ENCODE results near the gene YAP1. TPM values are rescaled to one million over a fixed set of nuclear protein-coding genes. Genes with fewer than 3 reads are reported as not detected.
A peak's percentile ranks its signal among the peaks of the same experiment; 100 is the strongest.

Gene YAP1
- total RNA-seq, 2 donors from 2014 or later: 137 to 210 TPM

DNA sequence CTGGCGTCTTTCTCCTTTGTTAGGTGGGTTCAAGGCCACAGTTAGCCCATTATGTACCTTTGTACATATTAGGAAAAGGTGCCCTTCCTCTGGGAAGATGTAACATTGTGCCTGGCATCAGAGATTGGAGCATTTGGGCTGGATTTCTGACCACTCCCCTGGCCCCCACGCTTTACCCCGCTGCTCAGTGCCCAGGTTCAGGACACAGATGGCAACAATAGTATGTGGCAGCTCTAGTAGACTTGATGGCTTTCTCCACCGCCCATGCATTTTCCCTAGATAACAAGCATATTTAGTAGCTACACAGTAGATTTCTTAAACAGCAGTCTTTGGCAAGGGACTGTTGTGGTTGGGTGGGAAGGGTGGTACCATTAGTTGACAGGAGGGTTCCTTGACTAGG, 53.1 kb downstream of the YAP1 start:
- intact Hi-C loops (cut with DNase I): no loop called here
- no peaks in the 10 kb centered on the region for H3K4me1 ChIP-seq (replicated peaks)
- WGBS: 95% methylated on average over 4 of the region's 4 CpGs
- H3K36me3 ChIP-seq: no peaks in the 10 kb centered on the region
- no peak overlapping the region for H3K27ac ChIP-seq
- H3K9me3 ChIP-seq: no peaks in the 10 kb centered on the region
- no peak overlapping the region for H3K4me3 ChIP-seq
- DNase-seq (ENCODE audit: low spot score): no peak
- no peaks in the 10 kb centered on the region for H3K27me3 ChIP-seq (replicated peaks; ENCODE audit: insufficient read depth)
- no peak for TF ChIP-seq POLR2A (IDR thresholded peaks at IDR 0.05)
- no peak for TF ChIP-seq POLR2AphosphoS5 (IDR thresholded peaks at IDR 0.05)
- TF ChIP-seq CTCF (IDR thresholded peaks at IDR 0.05): no peak

GRCh38 chr11:102166175-102167064, 56.2 kb downstream of the YAP1 start:
- H3K4me1 ChIP-seq (replicated peaks): no peaks in the 10 kb centered on the region

DNA sequence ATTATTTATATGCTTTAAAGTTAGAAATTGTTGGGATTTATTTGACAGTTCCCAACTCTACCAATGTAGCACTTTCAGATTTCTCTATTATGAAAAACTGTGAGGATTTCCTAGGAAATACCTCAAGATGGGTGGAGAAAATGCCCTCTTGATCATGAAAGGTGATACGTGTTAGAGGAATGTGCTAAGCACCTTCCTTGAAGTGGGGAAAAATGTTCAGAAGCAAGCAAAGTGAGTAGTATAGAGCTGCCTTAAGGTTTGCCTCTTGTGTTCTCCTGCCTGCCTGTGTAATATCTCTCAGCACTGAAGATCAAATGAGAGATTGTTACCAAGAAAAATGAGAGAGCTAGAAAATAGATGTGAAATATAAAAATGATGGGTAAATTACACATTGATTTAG, 58.2 kb downstream of the YAP1 start:
- H3K4me1 ChIP-seq (replicated peaks): no peaks in the 10 kb centered on the region
- no peaks in the 10 kb centered on the region for H3K27me3 ChIP-seq (replicated peaks; ENCODE audit: insufficient read depth)
- H3K36me3 ChIP-seq: no peaks in the 10 kb centered on the region
- no peak for DNase-seq (ENCODE audit: low spot score)
- TF ChIP-seq CTCF (IDR thresholded peaks at IDR 0.05) (no peak), POLR2AphosphoS5 (IDR thresholded peaks at IDR 0.05) (no peak), POLR2A (IDR thresholded peaks at IDR 0.05) (no peak)
- 71% methylated on average over 1 of the region's 1 CpG for WGBS
- no peak overlapping the region for H3K4me3 ChIP-seq
- H3K9me3 ChIP-seq: no peaks in the 10 kb centered on the region
- no peak overlapping the region for H3K27ac ChIP-seq
- intact Hi-C loops (cut with DNase I): no loop called here

More at GRCh38 chr11:102166175-102167064, 56.2 kb downstream of the YAP1 start:
- no peak for DNase-seq (ENCODE audit: low spot score)
- intact Hi-C loops (cut with DNase I): no loop called here
- 45% methylated on average over 6 of the region's 6 CpGs for WGBS
- Histone ChIP-seq H3K36me3 (no peaks in the 10 kb centered on the region), H3K9me3 (no peaks in the 10 kb centered on the region), H3K4me3 (no peak overlapping the region), H3K27ac (no peak overlapping the region), H3K27me3 (replicated peaks; ENCODE audit: insufficient read depth) (no peaks in the 10 kb centered on the region)
- TF ChIP-seq POLR2A (IDR thresholded peaks at IDR 0.05) (no peak), POLR2AphosphoS5 (IDR thresholded peaks at IDR 0.05) (no peak), CTCF (IDR thresholded peaks at IDR 0.05) (no peak)

DNA sequence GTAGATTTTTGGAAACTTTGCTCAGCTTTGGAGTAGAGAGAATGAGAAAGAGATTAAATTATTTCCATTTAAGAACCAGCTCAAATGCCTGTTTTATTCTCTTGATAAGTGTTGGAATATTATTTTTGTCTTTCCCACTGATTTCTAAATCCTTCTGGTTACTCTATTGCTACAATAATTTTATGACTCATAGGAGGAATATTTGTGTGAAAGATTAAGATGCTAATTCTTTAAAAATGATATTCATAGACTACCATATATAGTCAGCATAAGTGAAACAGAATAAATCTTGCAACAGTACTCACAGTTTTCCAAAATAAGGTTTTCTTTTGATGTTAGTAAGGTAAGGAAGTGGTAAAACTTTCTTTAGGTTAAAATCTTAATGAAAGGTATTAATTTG, 60.9 kb downstream of the YAP1 start:
- H3K27ac ChIP-seq: peak overlapping the region; percentile 12 to 39
- no peak for DNase-seq (ENCODE audit: low spot score)
- intact Hi-C loops (cut with DNase I): no loop called here
- H3K4me1 ChIP-seq (replicated peaks): no peaks in the 10 kb centered on the region
- H3K4me3 ChIP-seq: no peak overlapping the region
- no peak for TF ChIP-seq CTCF (IDR thresholded peaks at IDR 0.05)
- no peak for TF ChIP-seq POLR2A (IDR thresholded peaks at IDR 0.05)
- no peak for TF ChIP-seq POLR2AphosphoS5 (IDR thresholded peaks at IDR 0.05)
- H3K27me3 ChIP-seq (replicated peaks; ENCODE audit: insufficient read depth): no peaks in the 10 kb centered on the region
- H3K36me3 ChIP-seq: peaks cover 0 to 7% of the 10 kb centered on the region in 2 donors
- no peaks in the 10 kb centered on the region for H3K9me3 ChIP-seq
